ENCODE results near the gene RALY.

Gene RALY

GRCh38 chr20:33969563-33969962 is 24.1 kb upstream of the RALY start:
- ATAC-seq: no peak
- TF ChIP-seq ESRRG (CRISPR knock-in tag; IDR thresholded peaks at IDR 0.05) (no peak), SNAI2 (CRISPR knock-in tag; IDR thresholded peaks at IDR 0.05) (no peak)

DNA sequence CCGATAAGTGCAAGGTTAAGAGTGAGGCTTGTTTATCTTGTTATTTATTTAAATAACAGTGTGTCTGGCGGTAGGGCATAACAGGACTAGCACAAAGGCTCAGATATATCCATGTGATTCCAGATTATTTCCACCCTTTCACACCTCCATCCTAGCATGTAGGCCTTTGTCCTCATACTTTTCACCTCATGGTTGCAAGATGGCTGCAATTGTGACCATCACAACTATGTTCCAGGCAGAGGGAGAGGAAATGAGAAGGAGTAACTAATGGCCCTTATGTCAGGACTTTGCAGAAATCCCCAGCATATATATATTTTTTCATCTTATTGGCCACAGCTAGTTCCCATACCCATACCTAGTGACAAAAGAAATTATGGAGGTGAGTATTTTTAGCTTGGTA is 23.5 kb upstream of the RALY start:
- no peak for ATAC-seq
- no peak for TF ChIP-seq TSHZ2 (CRISPR knock-in tag; IDR thresholded peaks at IDR 0.05)
- TF ChIP-seq CSRNP3 (CRISPR knock-in tag; IDR thresholded peaks at IDR 0.05): no peak
- no peak for TF ChIP-seq ARNTL (CRISPR knock-in tag; IDR thresholded peaks at IDR 0.05; ENCODE audit: borderline replicate concordance, low read depth)
- TF ChIP-seq ESRRG (CRISPR knock-in tag; IDR thresholded peaks at IDR 0.05): no peak
- no peak for TF ChIP-seq CSDC2 (CRISPR knock-in tag; IDR thresholded peaks at IDR 0.05)
- TF ChIP-seq CREB5 (CRISPR knock-in tag; IDR thresholded peaks at IDR 0.05; ENCODE audit: low read depth): no peak
- TF ChIP-seq OSR1 (CRISPR knock-in tag; IDR thresholded peaks at IDR 0.05): no peak
- no peak for TF ChIP-seq RARB (CRISPR knock-in tag; IDR thresholded peaks at IDR 0.05)
- no peak for TF ChIP-seq ISL1 (CRISPR knock-in tag; IDR thresholded peaks at IDR 0.05)
- TF ChIP-seq ZFP3 (CRISPR knock-in tag; IDR thresholded peaks at IDR 0.05): no peak
- TF ChIP-seq ZFP30 (CRISPR knock-in tag; IDR thresholded peaks at IDR 0.05): no peak
- no peak for TF ChIP-seq ZC3H10 (CRISPR knock-in tag; IDR thresholded peaks at IDR 0.05)
- TF ChIP-seq, protein P1, sequence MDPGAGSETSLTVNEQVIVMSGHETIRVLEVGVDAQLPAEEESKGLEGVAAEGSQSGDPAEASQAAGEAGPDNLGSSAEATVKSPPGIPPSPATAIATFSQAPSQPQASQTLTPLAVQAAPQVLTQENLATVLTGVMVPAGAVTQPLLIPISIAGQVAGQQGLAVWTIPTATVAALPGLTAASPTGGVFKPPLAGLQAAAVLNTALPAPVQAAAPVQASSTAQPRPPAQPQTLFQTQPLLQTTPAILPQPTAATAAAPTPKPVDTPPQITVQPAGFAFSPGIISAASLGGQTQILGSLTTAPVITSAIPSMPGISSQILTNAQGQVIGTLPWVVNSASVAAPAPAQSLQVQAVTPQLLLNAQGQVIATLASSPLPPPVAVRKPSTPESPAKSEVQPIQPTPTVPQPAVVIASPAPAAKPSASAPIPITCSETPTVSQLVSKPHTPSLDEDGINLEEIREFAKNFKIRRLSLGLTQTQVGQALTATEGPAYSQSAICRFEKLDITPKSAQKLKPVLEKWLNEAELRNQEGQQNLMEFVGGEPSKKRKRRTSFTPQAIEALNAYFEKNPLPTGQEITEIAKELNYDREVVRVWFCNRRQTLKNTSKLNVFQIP (CRISPR knock-in tag; IDR thresholded peaks at IDR 0.05; ENCODE audit: borderline replicate concordance, low read depth): no peak
- no peak for TF ChIP-seq GLIS3 (CRISPR knock-in tag; IDR thresholded peaks at IDR 0.05)
- TF ChIP-seq BACH2 (CRISPR knock-in tag; IDR thresholded peaks at IDR 0.05; ENCODE audit: borderline replicate concordance): no peak

GRCh38 chr20:33971147-33971975 is 22.4 kb upstream of the RALY start:
- TF ChIP-seq RARB (CRISPR knock-in tag; IDR thresholded peaks at IDR 0.05) (no peak), ZNF70 (CRISPR knock-in tag; IDR thresholded peaks at IDR 0.05) (no peak), ARNTL (CRISPR knock-in tag; IDR thresholded peaks at IDR 0.05; ENCODE audit: borderline replicate concordance, low read depth) (no peak), ZFP3 (CRISPR knock-in tag; IDR thresholded peaks at IDR 0.05) (no peak), GLIS3 (CRISPR knock-in tag; IDR thresholded peaks at IDR 0.05) (no peak), ISL1 (CRISPR knock-in tag; IDR thresholded peaks at IDR 0.05) (no peak)
- ATAC-seq: no peak

- no peak for TF ChIP-seq TOX (CRISPR knock-in tag; IDR thresholded peaks at IDR 0.05; ENCODE audit: borderline replicate concordance)
- no peak for TF ChIP-seq ZC3H10 (CRISPR knock-in tag; IDR thresholded peaks at IDR 0.05)
- TF ChIP-seq BACH2 (CRISPR knock-in tag; IDR thresholded peaks at IDR 0.05; ENCODE audit: borderline replicate concordance): no peak
- no peak for TF ChIP-seq PATZ1 (CRISPR knock-in tag; IDR thresholded peaks at IDR 0.05; ENCODE audit: borderline replicate concordance)
- TF ChIP-seq TSHZ2 (CRISPR knock-in tag; IDR thresholded peaks at IDR 0.05): no peak
- TF ChIP-seq CREB5 (CRISPR knock-in tag; IDR thresholded peaks at IDR 0.05; ENCODE audit: low read depth): no peak
- no peak for ATAC-seq
Observed at GRCh38 chr20:33976959-33977358, 16.8 kb upstream of the RALY start.
